Ovary (tissue), 3 donors: ENCODE data around the gene YTHDF1.

Experiments used
- CTCF ChIP-seq, 3 donors: fragments of 450-650 bp in 2 of 3; fragments of 200-600 bp in 1 of 3; IDR thresholded peaks; one replicate each; pipeline versions ENCODE4 v1.5.1 to v1.8.0; 2016 to 2022; ENCODE audit warnings: antibody characterized with exemption in 3 of 3, mild to moderate bottlenecking in 1 of 3
- EP300 ChIP-seq: sonication (generic); formaldehyde crosslinking; IDR thresholded peaks from one replicate; pipeline ENCODE4 v1.6.1; 2017; ENCODE audit warnings: antibody characterized with exemption
- POLR2A ChIP-seq: fragments of 450-650 bp; IDR thresholded peaks from one replicate; pipeline ENCODE4 v1.6.1; 2017; ENCODE audit warnings: antibody characterized with exemption, mild to moderate bottlenecking, moderate library complexity
- donor health status: DM: no; HTN: no; CAD: no.

GRCh38 chr20:63161176-63161651, 54.7 kb downstream of the YTHDF1 start:
- TF ChIP-seq CTCF (IDR thresholded peaks at IDR 0.05) (no peak), EP300 (no peak), POLR2A (no peak)
